ENCODE measurements around the gene CCDC12. TPM values are rescaled to one million over a fixed set of nuclear protein-coding genes. Genes with fewer than 3 reads are reported as not detected.
A peak's percentile ranks its signal among the peaks of the same experiment; 100 is the strongest.

The CCDC12 gene
- total and polyA plus RNA-seq, 11 donors, result 27.1 to 120 (median 34.4) TPM

DNA sequence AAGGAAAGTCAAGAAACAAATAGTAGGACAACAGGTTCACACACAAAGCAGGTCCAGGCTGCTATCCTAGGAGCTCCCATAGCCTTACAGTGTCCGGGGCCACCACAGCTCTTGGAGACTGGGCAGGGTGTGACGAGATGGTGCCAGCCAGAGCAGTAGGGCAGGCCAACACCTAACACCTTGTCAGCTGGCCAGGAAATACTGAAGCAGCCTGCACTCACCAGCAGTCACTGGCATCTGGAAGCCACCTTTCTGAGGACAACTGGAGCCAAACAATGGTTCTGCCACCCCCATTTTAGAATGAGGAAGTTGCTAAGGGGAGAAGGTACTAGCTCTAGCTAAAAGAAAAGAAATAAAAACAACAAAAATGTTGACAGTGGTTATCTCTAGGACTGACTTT is 47.2 kb downstream of the CCDC12 start:
- Histone ChIP-seq H3K4me1 (peaks cover 29 to 100% (median 97%) of the 10 kb centered on the region in 12 donors), H3K27me3 (no peaks in the 10 kb centered on the region), H3K36me3 (peaks cover 0 to 30% (median 13%) of the 10 kb centered on the region in 9 donors), H3K4me3 (no peak overlapping the region), H3K9me3 (no peaks in the 10 kb centered on the region), H3K27ac (peak overlapping the region; percentile 34 to 94 (median 85))
- ATAC-seq (peak; percentile 74 to 82 (median 78)), DNase-seq (peak in 4 of 5 donors; percentile 75 to 90 (median 83))
- intact Hi-C loops (cut with DNase I), result loop anchor here in 5 of 10 donors (2.0 to 10.0 kb wide), 3 partner anchors 48 to 395 kb away; partner anchors contain the start of genes NBEAL2 (in 3 of the 5) and CCDC12 (in 2 of the 5)
- no peak for TF ChIP-seq POLR2A (IDR thresholded peaks at IDR 0.05)
- TF ChIP-seq, protein P1, sequence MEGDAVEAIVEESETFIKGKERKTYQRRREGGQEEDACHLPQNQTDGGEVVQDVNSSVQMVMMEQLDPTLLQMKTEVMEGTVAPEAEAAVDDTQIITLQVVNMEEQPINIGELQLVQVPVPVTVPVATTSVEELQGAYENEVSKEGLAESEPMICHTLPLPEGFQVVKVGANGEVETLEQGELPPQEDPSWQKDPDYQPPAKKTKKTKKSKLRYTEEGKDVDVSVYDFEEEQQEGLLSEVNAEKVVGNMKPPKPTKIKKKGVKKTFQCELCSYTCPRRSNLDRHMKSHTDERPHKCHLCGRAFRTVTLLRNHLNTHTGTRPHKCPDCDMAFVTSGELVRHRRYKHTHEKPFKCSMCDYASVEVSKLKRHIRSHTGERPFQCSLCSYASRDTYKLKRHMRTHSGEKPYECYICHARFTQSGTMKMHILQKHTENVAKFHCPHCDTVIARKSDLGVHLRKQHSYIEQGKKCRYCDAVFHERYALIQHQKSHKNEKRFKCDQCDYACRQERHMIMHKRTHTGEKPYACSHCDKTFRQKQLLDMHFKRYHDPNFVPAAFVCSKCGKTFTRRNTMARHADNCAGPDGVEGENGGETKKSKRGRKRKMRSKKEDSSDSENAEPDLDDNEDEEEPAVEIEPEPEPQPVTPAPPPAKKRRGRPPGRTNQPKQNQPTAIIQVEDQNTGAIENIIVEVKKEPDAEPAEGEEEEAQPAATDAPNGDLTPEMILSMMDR (IDR thresholded peaks at IDR 0.05), result no peak
- 46 to 73% (median 53%) methylated on average over 2 of the region's 2 CpGs for WGBS, 4 donors

DNA sequence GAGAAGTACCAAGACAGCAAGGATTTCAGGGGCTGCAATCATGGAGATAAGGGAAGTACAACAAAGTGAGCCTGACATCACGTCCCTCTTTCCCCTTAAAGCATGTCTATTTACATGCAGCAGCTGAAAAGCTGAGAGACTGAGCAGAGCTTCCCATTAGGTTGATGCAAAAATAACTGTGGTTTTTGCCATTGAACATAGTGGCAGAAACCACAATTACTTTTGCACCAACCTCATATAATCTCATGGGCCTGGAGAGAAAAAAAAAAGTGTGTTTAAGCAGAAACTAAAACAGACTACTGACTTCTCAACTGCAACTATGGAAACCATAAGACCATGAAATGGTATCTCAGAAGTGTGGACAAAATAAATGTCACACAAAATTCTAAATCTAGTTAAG is 48.3 kb downstream of the CCDC12 start:
- DNase-seq (no peak), ATAC-seq (no peak)
- peaks cover 0 to 39% (median 24%) of the 10 kb centered on the region in 9 donors for H3K36me3 ChIP-seq
- WGBS, 4 donors, result 46 to 67% (median 54%) methylated on average over 1 of the region's 1 CpG
- no peak overlapping the region for H3K4me3 ChIP-seq
- no peaks in the 10 kb centered on the region for H3K27me3 ChIP-seq
- H3K4me1 ChIP-seq, result peaks cover 23 to 100% (median 94%) of the 10 kb centered on the region in 12 donors
- intact Hi-C loops (cut with DNase I), result loop anchor here in 5 of 10 donors (2.0 to 10.0 kb wide), 3 partner anchors 49 to 397 kb away; partner anchors contain the start of genes NBEAL2 (in 3 of the 5) and CCDC12 (in 2 of the 5)
- no peaks in the 10 kb centered on the region for H3K9me3 ChIP-seq
- TF ChIP-seq POLR2A (IDR thresholded peaks at IDR 0.05), result no peak
- TF ChIP-seq, protein P1 (IDR thresholded peaks at IDR 0.05), result no peak
- peak overlapping the region in 6 of 12 donors; percentile 82 to 94 (median 88) for H3K27ac ChIP-seq

DNA sequence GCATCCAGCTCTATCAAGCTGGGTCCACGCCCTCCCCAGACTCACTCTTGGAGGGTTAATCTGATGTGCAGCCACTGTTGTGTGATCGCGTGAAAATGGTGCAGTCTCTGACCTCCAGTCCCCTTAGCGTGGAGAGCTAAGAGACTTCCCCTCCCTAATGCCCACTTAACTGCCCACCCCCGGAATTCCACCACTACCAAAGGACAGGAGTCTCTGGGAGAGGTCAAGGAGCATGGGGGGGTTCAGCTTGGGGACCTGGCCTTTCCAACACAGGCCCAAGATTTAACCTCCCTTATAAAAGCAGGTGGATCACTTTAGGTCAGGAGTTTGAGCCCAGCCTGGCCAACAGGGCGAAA is 48.8 kb downstream of the CCDC12 start:
- ATAC-seq (no peak), DNase-seq (no peak)
- peaks cover 2 to 45% (median 29%) of the 10 kb centered on the region in 9 donors for H3K36me3 ChIP-seq
- H3K27me3 ChIP-seq, result no peaks in the 10 kb centered on the region
- 84 to 91% (median 89%) methylated on average over 3 to 6 of the region's 6 CpGs for WGBS, 4 donors
- peaks cover 21 to 96% (median 88%) of the 10 kb centered on the region in 12 donors for H3K4me1 ChIP-seq
- H3K9me3 ChIP-seq, result no peaks in the 10 kb centered on the region
- TF ChIP-seq POLR2A (IDR thresholded peaks at IDR 0.05), result no peak
- TF ChIP-seq, protein P1 (IDR thresholded peaks at IDR 0.05), result no peak
- H3K4me3 ChIP-seq, result no peak overlapping the region
- intact Hi-C loops (cut with DNase I), result loop anchor here in 5 of 10 donors (2.0 to 10.0 kb wide), 3 partner anchors 50 to 397 kb away; partner anchors contain the start of genes NBEAL2 (in 3 of the 5) and CCDC12 (in 2 of the 5)
- peak overlapping the region in 8 of 12 donors; percentile 12 to 94 (median 84) for H3K27ac ChIP-seq

DNA sequence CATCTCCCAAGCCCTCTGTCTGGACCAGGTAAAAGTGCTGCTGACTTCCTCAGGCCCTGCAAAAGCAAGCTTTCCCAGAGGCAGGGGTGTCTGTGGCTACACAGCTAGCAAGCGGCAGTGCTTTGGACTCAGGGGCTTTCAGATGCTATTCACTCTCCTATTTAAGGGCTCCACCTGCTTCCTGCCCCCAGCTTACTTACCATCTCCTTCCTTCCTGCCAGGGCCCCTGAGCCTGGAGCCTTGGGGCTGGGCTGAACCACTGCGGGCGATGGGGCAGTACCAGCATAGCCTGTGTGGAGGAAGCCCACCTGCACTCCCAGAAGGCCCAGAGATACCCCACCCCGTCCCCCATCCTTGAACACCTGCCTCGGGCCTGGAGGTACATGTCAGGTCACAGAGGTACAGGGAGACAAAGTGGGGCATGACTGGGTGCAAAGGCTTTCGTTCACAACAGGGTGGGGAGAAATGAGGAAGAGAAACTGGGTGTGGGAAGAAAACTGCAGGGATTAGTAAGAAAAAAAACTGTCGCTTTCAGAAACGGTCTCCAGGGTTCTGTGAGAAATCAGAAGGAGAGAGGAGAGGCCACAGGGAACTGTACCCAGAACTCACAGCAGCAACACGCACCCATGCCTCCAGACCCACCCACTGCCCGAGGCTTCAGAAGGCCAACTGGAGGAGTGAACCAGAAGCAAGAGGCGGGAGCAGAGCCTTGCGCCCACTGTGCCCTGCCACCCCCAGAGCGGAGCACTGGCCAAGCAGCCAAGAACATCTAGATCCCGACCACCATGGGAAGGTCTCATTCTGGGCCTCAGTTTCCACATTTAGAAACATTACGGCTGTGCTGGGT is 49.5 kb downstream of the CCDC12 start:
- intact Hi-C loops (cut with DNase I), result loop anchor here in 4 of 10 donors (5.0 to 10.0 kb wide), 2 partner anchors 50 to 398 kb away; partner anchors contain the start of genes CCDC12 (in 2 of the 4) and NBEAL2 (in 2 of the 4)
- peaks cover 2 to 51% (median 36%) of the 10 kb centered on the region in 9 donors for H3K36me3 ChIP-seq
- no peak for DNase-seq
- WGBS, 4 donors, result 73 to 83% (median 78%) methylated on average over 13 to 15 of the region's 15 CpGs
- peak overlapping the region in 11 of 12 donors; percentile 23 to 94 (median 82) for H3K27ac ChIP-seq
- H3K4me3 ChIP-seq, result no peak overlapping the region
- H3K9me3 ChIP-seq, result no peaks in the 10 kb centered on the region
- TF ChIP-seq, protein P1 (IDR thresholded peaks at IDR 0.05), result no peak
- no peak for TF ChIP-seq POLR2A (IDR thresholded peaks at IDR 0.05)
- ATAC-seq, result no peak
- no peaks in the 10 kb centered on the region for H3K27me3 ChIP-seq
- H3K4me1 ChIP-seq, result peaks cover 21 to 90% (median 82%) of the 10 kb centered on the region in 12 donors
